ENCODE measurements around the gene RASSF1. TPM values are rescaled to one million over a fixed set of nuclear protein-coding genes. Genes with fewer than 3 reads are reported as not detected.

RASSF1 gene
- total and polyA plus RNA-seq, 2 donors (not counting 3 experiments of a cell fraction or from before 2014, with no cell fraction given), result 31.9 to 59.7 TPM

DNA sequence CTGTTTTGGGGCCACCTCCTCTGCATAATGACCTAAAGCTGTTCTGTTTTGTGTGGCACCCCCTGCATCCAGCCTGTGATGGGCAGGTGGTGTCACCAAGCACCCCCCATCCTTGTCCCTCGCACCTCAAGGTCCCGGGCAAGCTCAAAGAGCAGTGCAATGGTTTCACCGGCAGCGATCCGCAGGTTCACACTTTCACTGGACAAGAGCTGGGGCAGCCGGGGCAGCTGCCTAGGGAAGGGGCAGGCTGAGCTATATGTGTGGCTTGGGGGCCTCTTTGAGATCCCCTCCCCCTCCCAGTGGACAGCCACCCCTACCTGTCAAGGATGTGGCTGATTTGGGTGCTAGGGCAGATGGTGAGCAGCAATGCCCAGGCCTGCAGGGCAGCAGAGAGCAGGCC is 51.5 kb downstream of the RASSF1 start:
- H3K27me3 ChIP-seq (ENCODE audit: control insufficient read depth in 2 of 2, insufficient read depth in 2 of 2, low read length in 2 of 2), result no peaks in the 10 kb centered on the region
- H3K4me2 ChIP-seq (ENCODE audit: insufficient read depth, low read length), result no peak overlapping the region
- H3K9me1 ChIP-seq (replicated peaks; ENCODE audit: control insufficient read depth, extremely low read depth, insufficient read depth, low read length), result no peaks in the 10 kb centered on the region
- BruUV-seq (replicated peaks), result no TSS peak
- peaks cover 3 to 35% of the 10 kb centered on the region in 2 experiments for H3K36me3 ChIP-seq (ENCODE audit: control insufficient read depth in 2 of 2, extremely low read depth in 1 of 2, insufficient read depth in 2 of 2, low read length in 2 of 2)
- no peak overlapping the region for H3K9ac ChIP-seq (replicated peaks; ENCODE audit: extremely low read depth, insufficient read depth, low read length)
- H2AFZ ChIP-seq (ENCODE audit: low read depth, low read length), result no peak overlapping the region
- POLR2A ChIA-PET, result no interaction called here
- no peaks in the 10 kb centered on the region for H4K20me1 ChIP-seq (replicated peaks; ENCODE audit: control insufficient read depth, extremely low read depth, insufficient read depth, low read length)
- CTCF ChIA-PET, result interaction anchor here (0.8 kb wide), 1 partner anchor 10 kb away, joined by 3 read pairs; no protein-coding TSS in a partner anchor
- H3K4me3 ChIP-seq (replicated peaks in 1 of 3; ENCODE audit: insufficient read depth in 1 of 3, low read depth in 1 of 3, low read length in 3 of 3), result no peak overlapping the region
- dilution Hi-C loops (cut with MboI; ENCODE audit: extremely low pct_ligation_motif_present, low sequenced_read_pairs) (no loop called here), intact Hi-C loops (cut with micrococcal nuclease) (no loop called here)
- FAIRE-seq (no peak), DNase-seq (ENCODE audit: low read depth, low spot score) (no peak)
- H3K4me1 ChIP-seq (ENCODE audit: control insufficient read depth, extremely low read depth, insufficient read depth, low read length), result peaks cover 11% of the 10 kb centered on the region
- no peaks in the 10 kb centered on the region for H3K9me3 ChIP-seq (replicated peaks; ENCODE audit: control insufficient read depth, insufficient read depth, low read length)
- H3K27ac ChIP-seq (ENCODE audit: insufficient read depth, low read depth, low read length), result no peak overlapping the region
- no peak for TF ChIP-seq GATA2 (IDR thresholded peaks at IDR 0.05; ENCODE audit: insufficient read depth, insufficient read length, low read depth, low read length)
- peaks cover 27% of the 10 kb centered on the region for H3K79me2 ChIP-seq (ENCODE audit: control insufficient read depth, insufficient read depth, low read length)

GRCh38 chr3:50288387-50289007 is 52.1 kb downstream of the RASSF1 start:
- dilution Hi-C loops (cut with MboI; ENCODE audit: extremely low pct_ligation_motif_present, low sequenced_read_pairs) (no loop called here), intact Hi-C loops (cut with micrococcal nuclease) (no loop called here)
- H2AFZ ChIP-seq (ENCODE audit: low read depth, low read length), result no peak overlapping the region
- DNase-seq (ENCODE audit: low read depth, low spot score) (no peak), FAIRE-seq (no peak)
- H3K27me3 ChIP-seq (ENCODE audit: control insufficient read depth in 2 of 2, insufficient read depth in 2 of 2, low read length in 2 of 2), result no peaks in the 10 kb centered on the region
- peaks cover 11% of the 10 kb centered on the region for H3K4me1 ChIP-seq (ENCODE audit: control insufficient read depth, extremely low read depth, insufficient read depth, low read length)
- H3K79me2 ChIP-seq (ENCODE audit: control insufficient read depth, insufficient read depth, low read length), result peaks cover 27% of the 10 kb centered on the region
- no peaks in the 10 kb centered on the region for H3K9me3 ChIP-seq (replicated peaks; ENCODE audit: control insufficient read depth, insufficient read depth, low read length)
- ChIA-PET CTCF (interaction anchor here (0.8 kb wide), 1 partner anchor 9 kb away, joined by 3 read pairs; no protein-coding TSS in a partner anchor), POLR2A (no interaction called here)
- TF ChIP-seq POLR2AphosphoS5 (IDR thresholded peaks at IDR 0.05; ENCODE audit: insufficient read depth, low read depth, low read length) (no peak), MYC (IDR thresholded peaks at IDR 0.05; ENCODE audit: low read depth, low read length) (no peak), FOS (IDR thresholded peaks at IDR 0.05; ENCODE audit: borderline replicate concordance, insufficient read depth, low read length) (no peak), EZH2 (IDR thresholded peaks at IDR 0.05; ENCODE audit: borderline replicate concordance, low read depth, low read length, severe bottlenecking) (no peak), JUN (IDR thresholded peaks at IDR 0.05; ENCODE audit: borderline replicate concordance, insufficient read depth, insufficient read length, low read depth) (no peak), POLR2A (IDR thresholded peaks at IDR 0.05; ENCODE audit: low read depth, low read length) (no peak), CTCF (IDR thresholded peaks at IDR 0.05; ENCODE audit: extremely low read depth in 1 of 2, insufficient read depth in 1 of 2, low read depth in 1 of 2, low read length in 2 of 2) (no peak), GATA2 (IDR thresholded peaks at IDR 0.05; ENCODE audit: insufficient read depth, insufficient read length, low read depth, low read length) (no peak)
- TF ChIP-seq, protein P1, sequence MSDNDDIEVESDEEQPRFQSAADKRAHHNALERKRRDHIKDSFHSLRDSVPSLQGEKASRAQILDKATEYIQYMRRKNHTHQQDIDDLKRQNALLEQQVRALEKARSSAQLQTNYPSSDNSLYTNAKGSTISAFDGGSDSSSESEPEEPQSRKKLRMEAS (IDR thresholded peaks at IDR 0.05; ENCODE audit: insufficient read depth, insufficient read length), result no peak
- no peak overlapping the region for H3K27ac ChIP-seq (ENCODE audit: insufficient read depth, low read depth, low read length)
- no peaks in the 10 kb centered on the region for H4K20me1 ChIP-seq (replicated peaks; ENCODE audit: control insufficient read depth, extremely low read depth, insufficient read depth, low read length)
- H3K4me3 ChIP-seq (replicated peaks in 1 of 3; ENCODE audit: insufficient read depth in 1 of 3, low read depth in 1 of 3, low read length in 3 of 3), result no peak overlapping the region
- peaks cover 3 to 35% of the 10 kb centered on the region in 2 experiments for H3K36me3 ChIP-seq (ENCODE audit: control insufficient read depth in 2 of 2, extremely low read depth in 1 of 2, insufficient read depth in 2 of 2, low read length in 2 of 2)
- no peak overlapping the region for H3K9ac ChIP-seq (replicated peaks; ENCODE audit: extremely low read depth, insufficient read depth, low read length)
- no peaks in the 10 kb centered on the region for H3K9me1 ChIP-seq (replicated peaks; ENCODE audit: control insufficient read depth, extremely low read depth, insufficient read depth, low read length)
- H3K4me2 ChIP-seq (ENCODE audit: insufficient read depth, low read length), result no peak overlapping the region
- BruUV-seq (replicated peaks), result no TSS peak

Data from endothelial cell of umbilical vein (primary cell).